GM18499 (cell line): ENCODE results near the gene ADAP1.

Experiments
- ATAC-seq: cut with Tn5 transposase; IDR thresholded peaks from one replicate; pipeline ENCODE4 v1.9.1; 2021; ENCODE audit warnings: moderate number of reproducible peaks; ENCODE audit not compliant: insufficient read depth, unreplicated experiment

ADAP1 gene

GRCh38 chr7:886626-887487 lies 67.6 kb downstream of the ADAP1 start:
- ATAC-seq: no peak

- ATAC-seq: no peak
Observed at GRCh38 chr7:885893-886625, 68.4 kb downstream of the ADAP1 start.

GRCh38 chr7:885261-885892 lies 69.1 kb downstream of the ADAP1 start:
- no peak for ATAC-seq

- no peak for ATAC-seq
Observed at GRCh38 chr7:884191-885003, 70.1 kb downstream of the ADAP1 start.

GRCh38 chr7:883055-884021 lies 71.1 kb downstream of the ADAP1 start:
- no peak for ATAC-seq

- no peak for ATAC-seq
Observed at GRCh38 chr7:882336-883035, 72.0 kb downstream of the ADAP1 start.

- ATAC-seq: no peak
Observed at GRCh38 chr7:881441-882234, 72.8 kb downstream of the ADAP1 start.

GRCh38 chr7:880450-880849 lies 74.0 kb downstream of the ADAP1 start:
- ATAC-seq: no peak

GRCh38 chr7:879706-880105 lies 74.8 kb downstream of the ADAP1 start:
- no peak for ATAC-seq

- ATAC-seq: no peak
Observed at GRCh38 chr7:879093-879492, 75.4 kb downstream of the ADAP1 start.

- no peak for ATAC-seq
Observed at GRCh38 chr7:877312-878232, 76.9 kb downstream of the ADAP1 start.

- no peak for ATAC-seq
Observed at GRCh38 chr7:876972-877311, 77.5 kb downstream of the ADAP1 start.

GRCh38 chr7:876077-876971 lies 78.2 kb downstream of the ADAP1 start, which contains the start of gene GET4:
Gene GET4, plus strand, starts transcription at chr7:876554. Its CDS starts 92 bp downstream, at chr7:876646.
- no peak for ATAC-seq

- ATAC-seq: no peak
Observed at GRCh38 chr7:875476-876076, 78.9 kb downstream of the ADAP1 start.

- no peak for ATAC-seq
Observed at GRCh38 chr7:875051-875450, 79.4 kb downstream of the ADAP1 start.
